Thyroid gland (tissue), 4 donors: ENCODE results near the gene CBFA2T3.

Source experiments
- CTCF ChIP-seq, 6 experiments: fragments of 200-600 bp in 3 of 6; fragments of 450-650 bp in 3 of 6; sonication (generic) in 3 of 6; IDR thresholded peaks; one replicate each; pipeline ENCODE4 v1.5.1; 2016 to 2019; ENCODE audit warnings: antibody characterized with exemption in 6 of 6, mild to moderate bottlenecking in 2 of 6, inconsistent platforms in 1 of 6, moderate library complexity in 1 of 6
- POLR2A ChIP-seq, 2 donors: fragments of 450-650 bp; IDR thresholded peaks; one replicate each; pipeline ENCODE4 v1.6.1; 2017; ENCODE audit warnings: antibody characterized with exemption in 2 of 2, mild to moderate bottlenecking in 2 of 2, moderate library complexity in 1 of 2

- TF ChIP-seq CTCF (IDR thresholded peaks at IDR 0.05) = no peak
- TF ChIP-seq POLR2A (IDR thresholded peaks at IDR 0.05) = no peak
These were observed 63.1 kb downstream of the CBFA2T3 start for GRCh38 chr16:88913870-88914269.
